PC-3 (cell line): Measurements from ENCODE around the gene ITLN1.

ENCODE experiments used
- EZH2 ChIP-seq: fragments of 300-600 bp; sonication (generic); IDR thresholded peaks from one replicate; pipeline ENCODE4 v1.6.1; 2017; ENCODE audit warnings: antibody characterized with exemption, mild to moderate bottlenecking, low read length; ENCODE audit not compliant: unreplicated experiment
- TF ChIP-seq, protein P1 (sequence below): fragments of 300-600 bp; sonication (generic); conservative IDR thresholded peaks from 2 replicates; pipeline ENCODE4 v1.5.1; 2017; ENCODE audit warnings: antibody characterized with exemption, low read depth, mild to moderate bottlenecking, low read length

DNA sequence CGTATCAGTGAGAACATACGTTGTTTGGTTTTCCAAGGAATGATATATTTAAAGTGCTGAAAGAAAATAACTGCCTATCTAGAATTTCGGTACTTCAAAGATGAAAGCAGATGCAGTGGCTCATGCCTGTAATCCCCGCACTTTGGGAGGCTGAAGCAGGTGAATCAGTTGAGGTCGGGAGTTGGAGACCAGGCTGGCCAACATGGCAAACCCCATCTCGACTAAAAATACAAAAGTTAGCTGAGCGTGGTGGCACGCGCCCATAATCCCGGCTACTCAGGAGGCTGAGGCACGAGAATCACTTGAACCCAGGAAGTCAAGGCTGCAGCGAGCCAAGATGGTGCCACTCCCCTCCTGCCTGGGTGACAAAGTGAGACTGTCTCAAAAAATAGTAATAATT, 38.7 kb downstream of the ITLN1 start:
- TF ChIP-seq, protein P1, sequence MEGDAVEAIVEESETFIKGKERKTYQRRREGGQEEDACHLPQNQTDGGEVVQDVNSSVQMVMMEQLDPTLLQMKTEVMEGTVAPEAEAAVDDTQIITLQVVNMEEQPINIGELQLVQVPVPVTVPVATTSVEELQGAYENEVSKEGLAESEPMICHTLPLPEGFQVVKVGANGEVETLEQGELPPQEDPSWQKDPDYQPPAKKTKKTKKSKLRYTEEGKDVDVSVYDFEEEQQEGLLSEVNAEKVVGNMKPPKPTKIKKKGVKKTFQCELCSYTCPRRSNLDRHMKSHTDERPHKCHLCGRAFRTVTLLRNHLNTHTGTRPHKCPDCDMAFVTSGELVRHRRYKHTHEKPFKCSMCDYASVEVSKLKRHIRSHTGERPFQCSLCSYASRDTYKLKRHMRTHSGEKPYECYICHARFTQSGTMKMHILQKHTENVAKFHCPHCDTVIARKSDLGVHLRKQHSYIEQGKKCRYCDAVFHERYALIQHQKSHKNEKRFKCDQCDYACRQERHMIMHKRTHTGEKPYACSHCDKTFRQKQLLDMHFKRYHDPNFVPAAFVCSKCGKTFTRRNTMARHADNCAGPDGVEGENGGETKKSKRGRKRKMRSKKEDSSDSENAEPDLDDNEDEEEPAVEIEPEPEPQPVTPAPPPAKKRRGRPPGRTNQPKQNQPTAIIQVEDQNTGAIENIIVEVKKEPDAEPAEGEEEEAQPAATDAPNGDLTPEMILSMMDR, result no peak
- no peak for TF ChIP-seq EZH2
